B cell (primary cell): ENCODE measurements around the gene GLI3. TPM values are rescaled to one million over a fixed set of nuclear protein-coding genes. Genes with fewer than 3 reads are reported as not detected.

ENCODE experiments used
- ATAC-seq: fragments of 200-7000 bp; cut with Tn5 transposase; one replicate; pipeline ENCODE4 v1.10.0; 2021; ENCODE audit warnings: low read depth, mild to moderate bottlenecking, moderate number of reproducible peaks, moderate library complexity
- CTCF ChIA-PET: fragments of 350-600 bp; sonication (Branson Sonifier 250); formaldehyde crosslinking; loops from one replicate; lab custom pipeline; 2021; ENCODE audit warnings: antibody characterized with exemption, inconsistent platforms; lab: Charles Lee
- POLR2A ChIA-PET: fragments of 350-600 bp; sonication (Branson Sonifier 250); formaldehyde crosslinking; loops from one replicate; lab custom pipeline; 2021; ENCODE audit warnings: antibody characterized with exemption; lab: Charles Lee
- DNase-seq: peaks from one replicate; pipeline ENCODE4 v3.0.0; 2013
- H2AFZ ChIP-seq: 2 replicates; pipeline ENCODE4 v1.6.1; 2012; ENCODE audit warnings: mild to moderate bottlenecking, low read depth, low read length; ENCODE audit not compliant: insufficient read depth, poor library complexity, severe bottlenecking
- H3K27ac ChIP-seq, 2 donors: 1 replicate in 1 of 2; 2 replicates in 1 of 2; pipeline ENCODE4 v1.5.1; 2012 to 2013; ENCODE audit warnings: low read length in 2 of 2, mild to moderate bottlenecking in 2 of 2, moderate library complexity in 1 of 2
- H3K27me3 ChIP-seq, 4 experiments: fragments of 200-600 bp in 1 of 4; sonication (generic) in 1 of 4; replicated peaks in 1 of 4; 1 replicate in 2 of 4; 2 replicates in 2 of 4; pipeline versions ENCODE4 v1.6.1 to v1.7.0; 2013 to 2016; ENCODE audit warnings: low read length in 3 of 4, mild to moderate bottlenecking in 2 of 4, mixed read lengths in 1 of 4, moderate library complexity in 1 of 4; ENCODE audit not compliant: insufficient read depth in 4 of 4, control insufficient read depth in 3 of 4; ENCODE audit errors: control extremely low read depth in 1 of 4
- H3K36me3 ChIP-seq, 2 experiments: replicated peaks in 1 of 2; 1 replicate in 1 of 2; 2 replicates in 1 of 2; pipeline versions ENCODE4 v1.6.1 to v1.7.1; 2013; ENCODE audit warnings: low read length in 1 of 2; ENCODE audit not compliant: insufficient read depth in 2 of 2, control insufficient read depth in 1 of 2; ENCODE audit errors: control extremely low read depth in 1 of 2, extremely low read depth in 1 of 2
- H3K4me1 ChIP-seq, 2 donors: fragments of 200-600 bp in 1 of 2; sonication (generic) in 1 of 2; 1 replicate in 1 of 2; 2 replicates in 1 of 2; pipeline versions ENCODE4 v1.5.1 to v1.6.1; 2013 to 2017; ENCODE audit warnings: low read length in 2 of 2; ENCODE audit not compliant: control insufficient read depth in 2 of 2, insufficient read depth in 2 of 2
- H3K4me2 ChIP-seq: replicated peaks from 2 replicates; pipeline ENCODE3; 2012; ENCODE audit warnings: mild to moderate bottlenecking, low read depth, low read length; ENCODE audit not compliant: poor library complexity, severe bottlenecking
- H3K4me3 ChIP-seq, 5 experiments: fragments of 200-600 bp in 1 of 5; sonication (generic) in 1 of 5; 1 replicate in 3 of 5; 2 replicates in 2 of 5; pipeline versions ENCODE4 v1.5.1 to v1.7.0; 2011 to 2016; ENCODE audit warnings: low read length in 4 of 5, mild to moderate bottlenecking in 4 of 5, low read depth in 2 of 5, control low read depth in 1 of 5, moderate library complexity in 1 of 5; ENCODE audit not compliant: insufficient read depth in 1 of 5; ENCODE audit errors: control extremely low read depth in 1 of 5, extremely low read depth in 1 of 5
- H3K79me2 ChIP-seq: fragments of 200-600 bp; sonication (generic); one replicate; pipeline ENCODE4 v1.6.0; 2016; ENCODE audit warnings: low read length; ENCODE audit not compliant: control insufficient read depth, insufficient read depth
- H3K9ac ChIP-seq: fragments of 200-600 bp; sonication (generic); 2 replicates; pipeline ENCODE4 v1.6.1; 2017; ENCODE audit warnings: mild to moderate bottlenecking, low read length, moderate library complexity
- H3K9me3 ChIP-seq, 3 donors: one replicate each; pipeline versions ENCODE4 v1.6.1 to v1.7.1; 2013; ENCODE audit warnings: low read length in 2 of 3; ENCODE audit not compliant: control insufficient read depth in 2 of 3, insufficient read depth in 1 of 3; ENCODE audit errors: control extremely low read depth in 1 of 3
- H4K20me1 ChIP-seq: 2 replicates; pipeline ENCODE4 v1.6.0; 2012; ENCODE audit warnings: mild to moderate bottlenecking, low read length; ENCODE audit not compliant: insufficient read depth, control insufficient read depth, poor library complexity, severe bottlenecking
- H3K27ac Mint-ChIP-seq: one replicate; pipeline ENCODE4 v1.8.0; 2021; ENCODE audit warnings: mixed read lengths
- H3K27me3 Mint-ChIP-seq: one replicate; pipeline ENCODE4 v1.8.0; 2021; ENCODE audit warnings: mixed read lengths
- H3K4me1 Mint-ChIP-seq: one replicate; pipeline ENCODE4 v1.8.0; 2021; ENCODE audit warnings: mixed read lengths
- H3K4me3 Mint-ChIP-seq: one replicate; pipeline ENCODE4 v1.8.0; 2021; ENCODE audit warnings: mixed read lengths
- H3K9me3 Mint-ChIP-seq: one replicate; pipeline ENCODE4 v1.8.0; 2022; ENCODE audit warnings: mixed read lengths; ENCODE audit not compliant: insufficient read depth
- CTCF ChIP-seq: fragments of 200-600 bp; IDR thresholded peaks from one replicate; pipeline ENCODE4 v1.8.0; 2022; ENCODE audit warnings: antibody characterized with exemption, mild to moderate bottlenecking
- EZH2 ChIP-seq: IDR thresholded peaks from 2 replicates; pipeline ENCODE4 v1.6.1; 2012; ENCODE audit warnings: borderline replicate concordance, low read depth, mild to moderate bottlenecking, moderate library complexity, low read length; ENCODE audit not compliant: insufficient read depth, poor library complexity, severe bottlenecking
- WGBS: methylation state at CpG from one replicate; pipeline ENCODE4 v1.1.5; 2013; ENCODE audit warnings: missing lambda C conversion rate; ENCODE audit not compliant: insufficient coverage; 5-methylcytosine and 5-hydroxymethylcytosine counted together
- intact Hi-C: fragments of 100-400 bp; cut with micrococcal nuclease; formaldehyde crosslinking; loops from one replicate; pipeline ENCODE4 v1.10.0; 2022
- polyA plus RNA-seq: library from polyadenylated mRNA; depleted of rRNA; stranded (reverse); fragments of >200 nt; gene quantifications from 2 replicates; pipeline ENCODE4 v1.2.3, GENCODE V29; 2012
- total RNA-seq, 2 donors: library from RNA; stranded (reverse); fragments of 120-200 nt in 1 of 2; gene quantifications; 1 replicate in 1 of 2; 2 replicates in 1 of 2; pipeline versions ENCODE4 v1.2.3 to v1.2.4, GENCODE V29; 2013 to 2022

The GLI3 gene
- total and polyA plus RNA-seq, 2 donors (not counting 1 experiment from before 2014, with no cell fraction given): not detected

- TF ChIP-seq EZH2 (no peak), CTCF (no peak)
- no peak overlapping the region for H3K4me2 ChIP-seq
- Mint-ChIP-seq H3K27me3 (peaks cover 6% of the 10 kb centered on the region), H3K27ac (no peak overlapping the region), H3K4me1 (peaks cover 18% of the 10 kb centered on the region), H3K4me3 (no peak overlapping the region), H3K9me3 (no peaks in the 10 kb centered on the region)
- CTCF ChIA-PET: interaction anchor here (1.5 kb wide), 1 partner anchor 14 kb away, joined by 5 read pairs; no protein-coding TSS in a partner anchor
- no peak overlapping the region for H3K4me3 ChIP-seq
- ATAC-seq: no peak
- WGBS: 100% methylated on average over 2 of the region's 3 CpGs
- H3K4me1 ChIP-seq: peaks cover 10 to 15% of the 10 kb centered on the region in 2 donors
- H2AFZ ChIP-seq: no peak overlapping the region
- no peak overlapping the region for H3K9ac ChIP-seq
- H3K79me2 ChIP-seq: no peaks in the 10 kb centered on the region
- no peaks in the 10 kb centered on the region for H4K20me1 ChIP-seq
- intact Hi-C loops: no loop called here
- no peaks in the 10 kb centered on the region for H3K9me3 ChIP-seq
- no peak overlapping the region for H3K27ac ChIP-seq
- no peaks in the 10 kb centered on the region for H3K27me3 ChIP-seq
- POLR2A ChIA-PET: no interaction called here
- no peaks in the 10 kb centered on the region for H3K36me3 ChIP-seq
- no peak for DNase-seq
Observed at GRCh38 chr7:41925946-41926345, 311.1 kb downstream of the GLI3 start.

- Histone ChIP-seq H3K9ac (no peak overlapping the region), H4K20me1 (no peaks in the 10 kb centered on the region), H3K27ac (no peak overlapping the region), H3K4me1 (peaks cover 3 to 8% of the 10 kb centered on the region in 2 donors), H3K27me3 (no peaks in the 10 kb centered on the region), H3K9me3 (no peaks in the 10 kb centered on the region), H3K79me2 (no peaks in the 10 kb centered on the region), H3K4me2 (no peak overlapping the region), H2AFZ (no peak overlapping the region), H3K4me3 (no peak overlapping the region), H3K36me3 (no peaks in the 10 kb centered on the region)
- POLR2A ChIA-PET: no interaction called here
- Mint-ChIP-seq H3K9me3 (no peaks in the 10 kb centered on the region), H3K27ac (no peak overlapping the region), H3K4me1 (peaks cover 12% of the 10 kb centered on the region), H3K4me3 (no peak overlapping the region), H3K27me3 (peaks cover 6% of the 10 kb centered on the region)
- no peak for TF ChIP-seq EZH2
- no peak for TF ChIP-seq CTCF
- ATAC-seq (no peak), DNase-seq (no peak)
- CTCF ChIA-PET: interaction anchor here (1.5 kb wide), 1 partner anchor 16 kb away, joined by 5 read pairs; no protein-coding TSS in a partner anchor
- intact Hi-C loops: no loop called here
- WGBS: 84% methylated on average over 5 of the region's 9 CpGs
Observed at GRCh38 chr7:41924796-41925195, 312.2 kb downstream of the GLI3 start.
